CD14-positive monocyte (primary cell): ENCODE measurements around the gene IRF4. TPM values are rescaled to one million over a fixed set of nuclear protein-coding genes. Genes with fewer than 3 reads are reported as not detected.

Source experiments
- DNase-seq, 3 donors: peaks; one replicate each; pipeline ENCODE4 v3.0.0-alpha.2; 2011 to 2022
- H2AFZ ChIP-seq: 2 replicates; pipeline ENCODE4 v1.6.0; 2012; ENCODE audit warnings: mild to moderate bottlenecking, low read depth, low read length, inconsistent platforms; ENCODE audit not compliant: insufficient read depth, poor library complexity, severe bottlenecking
- H3K27ac ChIP-seq, 2 donors: 1 replicate in 1 of 2; 2 replicates in 1 of 2; pipeline ENCODE4 v1.5.1; 2012 to 2013; ENCODE audit warnings: low read length in 2 of 2, control low read depth in 1 of 2, inconsistent platforms in 1 of 2, low read depth in 1 of 2, mild to moderate bottlenecking in 1 of 2
- H3K27me3 ChIP-seq, 2 donors: one replicate each; pipeline versions ENCODE4 v1.6.0 to v1.6.1; 2011 to 2013; ENCODE audit warnings: low read length in 2 of 2; ENCODE audit not compliant: control insufficient read depth in 2 of 2, insufficient read depth in 2 of 2
- H3K36me3 ChIP-seq, 2 donors: replicated peaks in 1 of 2; 1 replicate in 1 of 2; 2 replicates in 1 of 2; pipeline versions ENCODE4 v1.5.1 to v1.6.1; 2012 to 2013; ENCODE audit warnings: low read length in 2 of 2, control low read depth in 1 of 2, inconsistent platforms in 1 of 2, mild to moderate bottlenecking in 1 of 2; ENCODE audit not compliant: insufficient read depth in 2 of 2, control insufficient read depth in 1 of 2
- H3K4me1 ChIP-seq, 2 donors: 1 replicate in 1 of 2; 2 replicates in 1 of 2; pipeline versions ENCODE4 v1.5.1 to v1.6.1; 2012 to 2013; ENCODE audit warnings: low read length in 2 of 2, control low read depth in 1 of 2, inconsistent platforms in 1 of 2, mild to moderate bottlenecking in 1 of 2, moderate library complexity in 1 of 2; ENCODE audit not compliant: insufficient read depth in 2 of 2, control insufficient read depth in 1 of 2
- H3K4me2 ChIP-seq: replicated peaks from 2 replicates; pipeline ENCODE3; 2012; ENCODE audit warnings: low read length, moderate library complexity, mild to moderate bottlenecking; ENCODE audit not compliant: poor library complexity, severe bottlenecking; ENCODE audit errors: extremely low read depth
- H3K4me3 ChIP-seq, 3 experiments: fragments of 200-600 bp in 1 of 3; sonication (generic) in 1 of 3; replicated peaks in 1 of 3; 1 replicate in 2 of 3; 2 replicates in 1 of 3; pipeline ENCODE4 v1.5.1; 2011 to 2013; ENCODE audit warnings: low read length in 3 of 3, mild to moderate bottlenecking in 3 of 3, control low read depth in 2 of 3, low read depth in 2 of 3, inconsistent platforms in 1 of 3, moderate library complexity in 1 of 3
- H3K79me2 ChIP-seq: 2 replicates; pipeline ENCODE4 v1.6.0; 2012; ENCODE audit warnings: mild to moderate bottlenecking, control low read depth, inconsistent platforms, low read length, moderate library complexity; ENCODE audit not compliant: insufficient read depth
- H3K9ac ChIP-seq: 2 replicates; pipeline ENCODE4 v1.6.0; 2017; ENCODE audit warnings: low read length, mild to moderate bottlenecking; ENCODE audit not compliant: insufficient read depth, poor library complexity, severe bottlenecking
- H3K9me3 ChIP-seq, 2 donors: replicated peaks in 1 of 2; 1 replicate in 1 of 2; 2 replicates in 1 of 2; pipeline versions ENCODE4 v1.5.1 to v1.6.1; 2012 to 2013; ENCODE audit warnings: low read length in 2 of 2, control low read depth in 1 of 2; ENCODE audit not compliant: control insufficient read depth in 1 of 2, insufficient read depth in 1 of 2
- H4K20me1 ChIP-seq: 2 replicates; pipeline ENCODE4 v1.6.0; 2012; ENCODE audit warnings: mild to moderate bottlenecking, low read length, control low read depth, moderate library complexity; ENCODE audit not compliant: insufficient read depth
- H3K27ac Mint-ChIP-seq, 7 donors: one replicate each; pipeline ENCODE4 v1.8.0; 2020; ENCODE audit warnings: mild to moderate bottlenecking in 7 of 7, mixed read lengths in 7 of 7, moderate library complexity in 6 of 7, inconsistent platforms in 2 of 7
- H3K27me3 Mint-ChIP-seq, 3 donors: one replicate each; pipeline ENCODE4 v1.8.0; 2021 to 2022; ENCODE audit warnings: low read depth in 3 of 3, mild to moderate bottlenecking in 3 of 3, mixed read lengths in 3 of 3, moderate library complexity in 3 of 3, inconsistent platforms in 1 of 3
- H3K36me3 Mint-ChIP-seq, 2 donors: one replicate each; pipeline ENCODE4 v1.8.0; 2020; ENCODE audit warnings: mixed read lengths in 2 of 2, inconsistent platforms in 1 of 2, mild to moderate bottlenecking in 1 of 2
- H3K4me1 Mint-ChIP-seq: one replicate; pipeline ENCODE4 v1.8.0; 2020; ENCODE audit warnings: mild to moderate bottlenecking, mixed read lengths
- H3K4me3 Mint-ChIP-seq, 2 donors: one replicate each; pipeline ENCODE4 v1.8.0; 2020; ENCODE audit warnings: mild to moderate bottlenecking in 2 of 2, mixed read lengths in 2 of 2, moderate library complexity in 1 of 2
- H3K9me3 Mint-ChIP-seq, 7 donors: one replicate each; pipeline ENCODE4 v1.8.0; 2020 to 2022; ENCODE audit warnings: mixed read lengths in 7 of 7, mild to moderate bottlenecking in 6 of 7, moderate library complexity in 6 of 7, inconsistent platforms in 2 of 7
- CTCF ChIP-seq: fragments of 200-600 bp; IDR thresholded peaks from one replicate; pipeline ENCODE4 v1.8.0; 2022; ENCODE audit warnings: antibody characterized with exemption, mild to moderate bottlenecking
- WGBS: methylation state at CpG from one replicate; pipeline ENCODE4 v1.1.5; 2013; ENCODE audit warnings: missing lambda C conversion rate; ENCODE audit not compliant: insufficient coverage; 5-methylcytosine and 5-hydroxymethylcytosine counted together
- intact Hi-C, 2 donors: fragments of 100-400 bp; cut with micrococcal nuclease; formaldehyde crosslinking; loops; one replicate each; pipeline versions ENCODE4 v1.15.0 to v1.15.1; 2023
- polyA plus RNA-seq, 3 donors: library from polyadenylated mRNA; depleted of rRNA in 1 of 3; unstranded in 2 of 3; stranded (reverse) in 1 of 3; fragments of 300-500 nt in 2 of 3; fragments of >200 nt in 1 of 3; fragmentation: Illumina TruSeq in 2 of 3; gene quantifications; 1 replicate in 2 of 3; 2 replicates in 1 of 3; pipeline ENCODE4 v1.2.3, GENCODE V29; 2012 to 2021

IRF4 gene
- polyA plus RNA-seq, 3 donors: 3.0 to 13.6 (median 6.4) TPM

GRCh38 chr6:388202-388903 is 3.2 kb upstream of the IRF4 start:
- DNase-seq: peak; percentile 57 to 85 (median 70)
- Mint-ChIP-seq H3K4me1 (peaks cover 54% of the 10 kb centered on the region), H3K9me3 (peaks cover 0 to 12% (median 6%) of the 10 kb centered on the region in 7 donors), H3K36me3 (peaks cover 1 to 4% of the 10 kb centered on the region in 2 donors), H3K27me3 (peaks cover 52 to 72% (median 53%) of the 10 kb centered on the region in 3 donors), H3K27ac (peak overlapping the region in 5 of 7 donors; percentile 17 to 79 (median 53)), H3K4me3 (peak overlapping the region; percentile 1 to 36)
- Histone ChIP-seq H3K4me3 (no peak overlapping the region), H4K20me1 (peaks cover 13% of the 10 kb centered on the region), H3K79me2 (no peaks in the 10 kb centered on the region), H3K9me3 (no peaks in the 10 kb centered on the region), H3K9ac (no peak overlapping the region), H3K4me2 (no peak overlapping the region), H2AFZ (no peak overlapping the region), H3K4me1 (peaks cover 49 to 62% of the 10 kb centered on the region in 2 donors), H3K27me3 (peaks cover 24 to 45% of the 10 kb centered on the region in 2 donors), H3K36me3 (no peaks in the 10 kb centered on the region), H3K27ac (no peak overlapping the region)
- 82% methylated on average over 5 of the region's 10 CpGs for WGBS
- no peak for TF ChIP-seq CTCF
- intact Hi-C loops: no loop called here

- no peaks in the 10 kb centered on the region for H3K36me3 ChIP-seq
- H3K9me3 ChIP-seq: peaks cover 0 to 5% of the 10 kb centered on the region in 2 donors
- H2AFZ ChIP-seq: no peak overlapping the region
- Mint-ChIP-seq H3K27ac (peak overlapping the region in 2 of 7 donors; percentile 23 to 79), H3K9me3 (peaks cover 0 to 17% (median 11%) of the 10 kb centered on the region in 7 donors), H3K36me3 (peaks cover 8 to 9% of the 10 kb centered on the region in 2 donors), H3K4me1 (peaks cover 52% of the 10 kb centered on the region), H3K4me3 (peak overlapping the region in 1 of 2 donors; percentile 75), H3K27me3 (peaks cover 59 to 78% (median 60%) of the 10 kb centered on the region in 3 donors)
- no peak overlapping the region for H3K27ac ChIP-seq
- H3K4me2 ChIP-seq: no peak overlapping the region
- peaks cover 21% of the 10 kb centered on the region for H4K20me1 ChIP-seq
- intact Hi-C loops: no loop called here
- no peak for DNase-seq
- H3K4me3 ChIP-seq: no peak overlapping the region
- no peak for TF ChIP-seq CTCF
- peaks cover 32 to 53% of the 10 kb centered on the region in 2 donors for H3K27me3 ChIP-seq
- WGBS: 100% methylated on average over 4 of the region's 7 CpGs
- H3K9ac ChIP-seq: no peak overlapping the region
- no peaks in the 10 kb centered on the region for H3K79me2 ChIP-seq
- H3K4me1 ChIP-seq: peaks cover 49 to 62% of the 10 kb centered on the region in 2 donors
These were observed 2.4 kb upstream of the IRF4 start for GRCh38 chr6:389143-389542.
